Superior temporal gyrus (tissue), 1 donor: ENCODE data around the gene KAZN.

Experiments used
- DNase-seq: peaks from one replicate; pipeline ENCODE4 v3.0.0-alpha.2; 2016; ENCODE audit errors: extremely low spot score

Gene KAZN

GRCh38 chr1:14794136-14794768 lies 195.8 kb downstream of the KAZN start:
- no peak for DNase-seq

- no peak for DNase-seq
These were observed 196.4 kb downstream of the KAZN start for GRCh38 chr1:14794906-14795305.

- DNase-seq, result no peak
These were observed 197.1 kb downstream of the KAZN start for GRCh38 chr1:14795589-14795988.

- DNase-seq, result no peak
These were observed 201.5 kb downstream of the KAZN start for GRCh38 chr1:14800014-14800413.

- no peak for DNase-seq
These were observed 202.1 kb downstream of the KAZN start for GRCh38 chr1:14800500-14801076.

GRCh38 chr1:14803002-14803789 lies 204.7 kb downstream of the KAZN start:
- DNase-seq, result no peak

- DNase-seq, result no peak
These were observed 206.1 kb downstream of the KAZN start for GRCh38 chr1:14804626-14805025.

GRCh38 chr1:14806772-14807171 lies 208.3 kb downstream of the KAZN start:
- no peak for DNase-seq

- no peak for DNase-seq
These were observed 210.3 kb downstream of the KAZN start for GRCh38 chr1:14808768-14809167.

- no peak for DNase-seq
These were observed 210.9 kb downstream of the KAZN start for GRCh38 chr1:14809191-14809981.

GRCh38 chr1:14810595-14811361 lies 212.3 kb downstream of the KAZN start:
- no peak for DNase-seq

GRCh38 chr1:14811573-14811972 lies 213.1 kb downstream of the KAZN start:
- DNase-seq, result no peak

GRCh38 chr1:14812189-14812588 lies 213.7 kb downstream of the KAZN start:
- DNase-seq, result no peak

GRCh38 chr1:14815175-14815877 lies 216.8 kb downstream of the KAZN start:
- DNase-seq, result no peak

GRCh38 chr1:14817223-14818170 lies 219.0 kb downstream of the KAZN start:
- no peak for DNase-seq

- no peak for DNase-seq
These were observed 222.0 kb downstream of the KAZN start for GRCh38 chr1:14820295-14821085.

- DNase-seq, result no peak
These were observed 224.0 kb downstream of the KAZN start for GRCh38 chr1:14822493-14822892.

GRCh38 chr1:14822996-14823395 lies 224.5 kb downstream of the KAZN start:
- no peak for DNase-seq
